Fibroblast of lung (primary cell): ENCODE results near the gene HIRIP3. TPM values are rescaled to one million over a fixed set of nuclear protein-coding genes. Genes with fewer than 3 reads are reported as not detected.

Experiments
- DNase-seq, 2 donors: peaks; one replicate each; pipeline versions ENCODE4 v3.0.0 to v3.0.0-alpha.2; 2010; ENCODE audit warnings: low read depth in 2 of 2
- H2AFZ ChIP-seq: 2 replicates; pipeline ENCODE4 v1.5.1; 2012; ENCODE audit warnings: low read length, control low read depth, inconsistent platforms
- H3K27ac ChIP-seq: 2 replicates; pipeline ENCODE4 v1.5.1; 2011; ENCODE audit warnings: low read length, control low read depth; ENCODE audit not compliant: insufficient read depth
- H3K27me3 ChIP-seq: 2 replicates; pipeline ENCODE4 v1.5.1; 2011; ENCODE audit warnings: mild to moderate bottlenecking, low read length; ENCODE audit not compliant: control insufficient read depth, insufficient read depth
- H3K36me3 ChIP-seq: 2 replicates; pipeline ENCODE4 v1.5.1; 2011; ENCODE audit warnings: low read length; ENCODE audit not compliant: control insufficient read depth, insufficient read depth
- H3K4me1 ChIP-seq: 2 replicates; pipeline ENCODE4 v1.5.1; 2011; ENCODE audit warnings: low read length; ENCODE audit not compliant: control insufficient read depth, insufficient read depth; ENCODE audit errors: extremely low read depth
- H3K4me2 ChIP-seq: 2 replicates; pipeline ENCODE4 v1.5.1; 2011; ENCODE audit warnings: low read length, control low read depth; ENCODE audit not compliant: insufficient read depth; ENCODE audit errors: extremely low read depth
- H3K4me3 ChIP-seq, 4 experiments: fragments of 200-600 bp in 1 of 4; sonication (generic) in 1 of 4; replicated peaks in 1 of 4; 2 replicates each; pipeline ENCODE4 v1.5.1; 2011 to 2016; ENCODE audit warnings: low read length in 4 of 4, low read depth in 3 of 4, mild to moderate bottlenecking in 3 of 4, control low read depth in 2 of 4, inconsistent platforms in 1 of 4, mixed read lengths in 1 of 4; ENCODE audit not compliant: insufficient read depth in 1 of 4; ENCODE audit errors: control extremely low read depth in 1 of 4
- H3K79me2 ChIP-seq: 2 replicates; pipeline ENCODE4 v1.5.1; 2012; ENCODE audit warnings: mild to moderate bottlenecking, low read length, inconsistent platforms; ENCODE audit not compliant: control insufficient read depth, insufficient read depth
- H3K9ac ChIP-seq: 2 replicates; pipeline ENCODE4 v1.5.1; 2011; ENCODE audit warnings: mild to moderate bottlenecking, low read length, control low read depth; ENCODE audit not compliant: insufficient read depth
- H3K9me3 ChIP-seq: 2 replicates; pipeline ENCODE4 v1.5.1; 2012; ENCODE audit warnings: low read depth, low read length; ENCODE audit not compliant: control insufficient read depth, insufficient read depth
- H4K20me1 ChIP-seq: 2 replicates; pipeline ENCODE4 v1.5.1; 2011; ENCODE audit warnings: low read length; ENCODE audit not compliant: control insufficient read depth, insufficient read depth; ENCODE audit errors: extremely low read depth
- CTCF ChIP-seq, 2 donors: IDR thresholded peaks in 1 of 2; conservative IDR thresholded peaks in 1 of 2; 1 replicate in 1 of 2; 2 replicates in 1 of 2; pipeline ENCODE4 v1.5.1; 2011 to 2012; ENCODE audit warnings: low read length in 2 of 2, control low read depth in 1 of 2, inconsistent platforms in 1 of 2, low read depth in 1 of 2, mild to moderate bottlenecking in 1 of 2
- EZH2 ChIP-seq: IDR thresholded peaks from 2 replicates; pipeline ENCODE4 v1.5.1; 2012; ENCODE audit warnings: low read length, control low read depth, mild to moderate bottlenecking; ENCODE audit errors: missing control alignments
- polyA plus RNA-seq, 2 donors: library from polyadenylated mRNA; depleted of rRNA in 1 of 2; stranded (reverse) in 1 of 2; unstranded in 1 of 2; fragments of >200 nt; gene quantifications; 2 replicates each; pipeline ENCODE4 v1.2.1, GENCODE V29; 2011 to 2012; ENCODE audit warnings: missing spikeins in 1 of 2
- total RNA-seq: library from RNA; depleted of rRNA; stranded (reverse); fragments of >200 nt; gene quantifications from 2 replicates; pipeline ENCODE4 v1.2.1, GENCODE V29; 2014

Gene HIRIP3
- total and polyA plus RNA-seq, 2 donors (not counting 1 experiment from before 2014, with no cell fraction given) = 3.0 to 7.9 TPM

GRCh38 chr16:30004811-30005242 lies 9.4 kb upstream of the HIRIP3 start:
- H3K27ac ChIP-seq = no peak overlapping the region
- peaks cover 8% of the 10 kb centered on the region for H3K36me3 ChIP-seq
- no peaks in the 10 kb centered on the region for H3K79me2 ChIP-seq
- TF ChIP-seq EZH2 (no peak), CTCF (conservative IDR thresholded peaks at IDR 0.05 in 1 of 2, IDR thresholded peaks at IDR 0.05 in 1 of 2; ENCODE audit: low read depth in 1 of 2, low read length in 2 of 2) (no peak)
- no peaks in the 10 kb centered on the region for H3K9me3 ChIP-seq
- no peak overlapping the region for H3K4me2 ChIP-seq
- H3K4me1 ChIP-seq = no peaks in the 10 kb centered on the region
- DNase-seq = no peak
- H3K4me3 ChIP-seq = no peak overlapping the region
- H4K20me1 ChIP-seq = no peaks in the 10 kb centered on the region
- H3K9ac ChIP-seq = no peak overlapping the region
- H2AFZ ChIP-seq = no peak overlapping the region
- peaks cover under 1% of the 10 kb centered on the region for H3K27me3 ChIP-seq

- no peaks in the 10 kb centered on the region for H3K79me2 ChIP-seq
- H3K27ac ChIP-seq = no peak overlapping the region
- H3K9ac ChIP-seq = no peak overlapping the region
- no peaks in the 10 kb centered on the region for H3K27me3 ChIP-seq
- no peaks in the 10 kb centered on the region for H3K9me3 ChIP-seq
- no peak for TF ChIP-seq EZH2
- TF ChIP-seq CTCF (conservative IDR thresholded peaks at IDR 0.05 in 1 of 2, IDR thresholded peaks at IDR 0.05 in 1 of 2; ENCODE audit: low read depth in 1 of 2, low read length in 2 of 2) = no peak
- no peaks in the 10 kb centered on the region for H3K4me1 ChIP-seq
- peaks cover 10% of the 10 kb centered on the region for H3K36me3 ChIP-seq
- no peak overlapping the region for H3K4me3 ChIP-seq
- H2AFZ ChIP-seq = no peak overlapping the region
- no peak for DNase-seq
- H4K20me1 ChIP-seq = no peaks in the 10 kb centered on the region
- H3K4me2 ChIP-seq = no peak overlapping the region
Measured at GRCh38 chr16:30004424-30004776, 9.0 kb upstream of the HIRIP3 start.

GRCh38 chr16:30003670-30004423 lies 8.4 kb upstream of the HIRIP3 start:
- no peaks in the 10 kb centered on the region for H3K9me3 ChIP-seq
- peaks cover 10% of the 10 kb centered on the region for H3K36me3 ChIP-seq
- H2AFZ ChIP-seq = no peak overlapping the region
- no peak overlapping the region for H3K9ac ChIP-seq
- no peak overlapping the region for H3K4me3 ChIP-seq
- no peaks in the 10 kb centered on the region for H3K4me1 ChIP-seq
- TF ChIP-seq EZH2 (no peak), CTCF (conservative IDR thresholded peaks at IDR 0.05 in 1 of 2, IDR thresholded peaks at IDR 0.05 in 1 of 2; ENCODE audit: low read depth in 1 of 2, low read length in 2 of 2) (no peak)
- no peaks in the 10 kb centered on the region for H3K27me3 ChIP-seq
- no peak overlapping the region for H3K4me2 ChIP-seq
- H4K20me1 ChIP-seq = no peaks in the 10 kb centered on the region
- no peak overlapping the region for H3K27ac ChIP-seq
- no peak for DNase-seq
- H3K79me2 ChIP-seq = no peaks in the 10 kb centered on the region
